ENCODE measurements around the gene PTPRE. TPM values are rescaled to one million over a fixed set of nuclear protein-coding genes. Genes with fewer than 3 reads are reported as not detected.

Gene PTPRE
- polyA plus RNA-seq, 1 donor from 2014 or later, result 4.1 TPM

DNA sequence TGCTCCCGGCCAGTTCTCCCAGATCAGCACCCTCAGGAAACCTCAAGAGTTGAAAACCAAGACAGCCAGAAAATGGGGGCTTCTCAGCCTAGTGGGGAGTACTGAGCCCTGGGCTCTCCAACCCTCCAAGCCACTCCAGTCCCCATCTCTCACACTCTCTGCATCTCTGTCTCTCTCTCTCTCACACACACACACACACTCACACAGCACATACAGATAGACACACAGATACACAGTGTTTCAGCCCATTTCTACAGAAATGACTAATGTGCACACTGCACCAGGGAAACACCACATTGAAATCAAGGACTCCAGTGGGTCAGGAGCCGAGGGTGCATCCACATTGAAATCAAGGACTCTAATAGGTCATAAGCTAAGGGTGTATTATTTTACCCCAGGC is 111.8 kb downstream of the PTPRE start:
- Histone ChIP-seq H4K20me1 (ENCODE audit: insufficient read depth) (no peaks in the 10 kb centered on the region), H3K4me3 (ENCODE audit: low read length) (no peak overlapping the region)

DNA sequence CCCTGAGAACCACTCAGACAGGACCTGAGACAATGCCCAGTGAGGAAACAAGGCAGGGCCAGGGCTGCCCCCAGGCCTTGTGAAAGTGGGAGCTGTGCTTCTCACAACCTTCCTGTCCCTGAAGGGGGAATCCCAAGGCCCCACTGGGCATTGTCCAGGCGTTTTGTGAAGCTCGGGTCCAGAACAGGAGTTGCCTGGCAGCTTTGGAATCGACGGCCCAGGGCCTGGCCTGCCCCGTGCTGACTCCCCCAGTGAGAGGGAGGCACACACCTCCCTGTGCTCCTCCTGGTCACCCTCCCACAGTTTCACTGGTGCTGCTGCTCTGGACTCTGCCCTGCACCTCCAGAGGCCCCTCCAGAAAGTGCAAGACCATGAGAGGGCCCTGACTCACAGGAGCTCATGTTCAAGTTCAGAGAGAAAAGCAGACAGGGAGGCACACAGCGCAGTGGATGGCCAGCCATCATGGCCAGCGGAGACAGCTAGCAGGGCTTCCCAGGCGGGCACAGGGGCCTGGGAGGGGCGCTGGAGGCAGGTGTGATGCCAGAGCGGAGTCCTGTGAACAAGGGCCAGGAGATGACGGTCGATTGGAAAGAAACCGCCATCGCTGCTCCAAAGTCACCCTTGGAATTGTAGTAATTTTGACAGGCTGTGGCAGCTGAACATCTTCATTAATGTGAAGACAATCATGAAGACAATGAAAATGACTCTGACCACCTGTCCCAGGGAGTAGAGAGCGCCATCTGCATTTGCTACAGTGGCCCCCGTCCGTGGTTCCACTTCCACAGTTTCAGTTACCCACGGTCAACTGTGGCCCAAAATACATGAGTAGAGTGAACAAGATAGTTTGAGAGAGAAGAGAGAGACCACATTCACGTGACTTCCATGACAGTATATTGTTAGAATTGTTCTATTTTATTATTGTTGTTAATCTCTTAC is 115.6 kb downstream of the PTPRE start:
- no peaks in the 10 kb centered on the region for H3K36me3 ChIP-seq (ENCODE audit: insufficient read depth, low read length)
- H3K27me3 ChIP-seq (ENCODE audit: insufficient read depth, low read depth, low read length), result no peaks in the 10 kb centered on the region
- H3K4me2 ChIP-seq (ENCODE audit: low read length), result no peak overlapping the region
- no peaks in the 10 kb centered on the region for H3K9me2 ChIP-seq (ENCODE audit: insufficient read depth, low read length)
- H3K27ac ChIP-seq (ENCODE audit: low read length), result no peak overlapping the region
- H3K79me2 ChIP-seq (replicated peaks; ENCODE audit: insufficient read depth, low read length), result no peaks in the 10 kb centered on the region
- H3F3A ChIP-seq (ENCODE audit: insufficient read depth, low read length, poor library complexity, severe bottlenecking), result no peaks in the 10 kb centered on the region
- H3K4me3 ChIP-seq (ENCODE audit: low read length), result no peak overlapping the region
- no peaks in the 10 kb centered on the region for H4K20me1 ChIP-seq (ENCODE audit: insufficient read depth)
- no peak overlapping the region for H2AFZ ChIP-seq (ENCODE audit: low read depth, low read length)
- no peak overlapping the region for H3K9ac ChIP-seq (ENCODE audit: low read length)
- no peaks in the 10 kb centered on the region for H3K9me3 ChIP-seq (ENCODE audit: low read length)
- TF ChIP-seq TAF1 (IDR thresholded peaks at IDR 0.05; ENCODE audit: low read depth), result no peak
- no peak for TF ChIP-seq RAD21 (conservative IDR thresholded peaks at IDR 0.05)

More for the DNA sequence above, 111.8 kb downstream of the PTPRE start:
- no peaks in the 10 kb centered on the region for H3K9me3 ChIP-seq (ENCODE audit: low read length)
- H3F3A ChIP-seq (ENCODE audit: insufficient read depth, low read length, poor library complexity, severe bottlenecking), result no peaks in the 10 kb centered on the region
- H3K27ac ChIP-seq (ENCODE audit: low read length), result no peak overlapping the region
- H3K4me2 ChIP-seq (ENCODE audit: low read length), result no peak overlapping the region
- H3K27me3 ChIP-seq (ENCODE audit: insufficient read depth, low read depth, low read length), result no peaks in the 10 kb centered on the region
- no peaks in the 10 kb centered on the region for H3K79me2 ChIP-seq (replicated peaks; ENCODE audit: insufficient read depth, low read length)
- H3K9me2 ChIP-seq (ENCODE audit: insufficient read depth, low read length), result no peaks in the 10 kb centered on the region
- H2AFZ ChIP-seq (ENCODE audit: low read depth, low read length), result no peak overlapping the region
- H3K9ac ChIP-seq (ENCODE audit: low read length), result no peak overlapping the region
- H3K36me3 ChIP-seq (ENCODE audit: insufficient read depth, low read length), result no peaks in the 10 kb centered on the region
- TF ChIP-seq RAD21 (conservative IDR thresholded peaks at IDR 0.05) (no peak), TAF1 (IDR thresholded peaks at IDR 0.05; ENCODE audit: low read depth) (no peak), EZH2 (IDR thresholded peaks at IDR 0.05; ENCODE audit: borderline replicate concordance, insufficient read depth, low read length, poor library complexity, severe bottlenecking) (no peak), EP300 (conservative IDR thresholded peaks at IDR 0.05; ENCODE audit: poor library complexity, severe bottlenecking) (no peak), MXI1 (conservative IDR thresholded peaks at IDR 0.05; ENCODE audit: poor library complexity, severe bottlenecking) (no peak), POLR2AphosphoS5 (IDR thresholded peaks at IDR 0.05) (no peak), SMC3 (conservative IDR thresholded peaks at IDR 0.05; ENCODE audit: poor library complexity) (no peak)
- TF ChIP-seq, protein P1, sequence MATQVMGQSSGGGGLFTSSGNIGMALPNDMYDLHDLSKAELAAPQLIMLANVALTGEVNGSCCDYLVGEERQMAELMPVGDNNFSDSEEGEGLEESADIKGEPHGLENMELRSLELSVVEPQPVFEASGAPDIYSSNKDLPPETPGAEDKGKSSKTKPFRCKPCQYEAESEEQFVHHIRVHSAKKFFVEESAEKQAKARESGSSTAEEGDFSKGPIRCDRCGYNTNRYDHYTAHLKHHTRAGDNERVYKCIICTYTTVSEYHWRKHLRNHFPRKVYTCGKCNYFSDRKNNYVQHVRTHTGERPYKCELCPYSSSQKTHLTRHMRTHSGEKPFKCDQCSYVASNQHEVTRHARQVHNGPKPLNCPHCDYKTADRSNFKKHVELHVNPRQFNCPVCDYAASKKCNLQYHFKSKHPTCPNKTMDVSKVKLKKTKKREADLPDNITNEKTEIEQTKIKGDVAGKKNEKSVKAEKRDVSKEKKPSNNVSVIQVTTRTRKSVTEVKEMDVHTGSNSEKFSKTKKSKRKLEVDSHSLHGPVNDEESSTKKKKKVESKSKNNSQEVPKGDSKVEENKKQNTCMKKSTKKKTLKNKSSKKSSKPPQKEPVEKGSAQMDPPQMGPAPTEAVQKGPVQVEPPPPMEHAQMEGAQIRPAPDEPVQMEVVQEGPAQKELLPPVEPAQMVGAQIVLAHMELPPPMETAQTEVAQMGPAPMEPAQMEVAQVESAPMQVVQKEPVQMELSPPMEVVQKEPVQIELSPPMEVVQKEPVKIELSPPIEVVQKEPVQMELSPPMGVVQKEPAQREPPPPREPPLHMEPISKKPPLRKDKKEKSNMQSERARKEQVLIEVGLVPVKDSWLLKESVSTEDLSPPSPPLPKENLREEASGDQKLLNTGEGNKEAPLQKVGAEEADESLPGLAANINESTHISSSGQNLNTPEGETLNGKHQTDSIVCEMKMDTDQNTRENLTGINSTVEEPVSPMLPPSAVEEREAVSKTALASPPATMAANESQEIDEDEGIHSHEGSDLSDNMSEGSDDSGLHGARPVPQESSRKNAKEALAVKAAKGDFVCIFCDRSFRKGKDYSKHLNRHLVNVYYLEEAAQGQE (IDR thresholded peaks at IDR 0.05; ENCODE audit: borderline replicate concordance), result no peak
- TF ChIP-seq, protein P2, sequence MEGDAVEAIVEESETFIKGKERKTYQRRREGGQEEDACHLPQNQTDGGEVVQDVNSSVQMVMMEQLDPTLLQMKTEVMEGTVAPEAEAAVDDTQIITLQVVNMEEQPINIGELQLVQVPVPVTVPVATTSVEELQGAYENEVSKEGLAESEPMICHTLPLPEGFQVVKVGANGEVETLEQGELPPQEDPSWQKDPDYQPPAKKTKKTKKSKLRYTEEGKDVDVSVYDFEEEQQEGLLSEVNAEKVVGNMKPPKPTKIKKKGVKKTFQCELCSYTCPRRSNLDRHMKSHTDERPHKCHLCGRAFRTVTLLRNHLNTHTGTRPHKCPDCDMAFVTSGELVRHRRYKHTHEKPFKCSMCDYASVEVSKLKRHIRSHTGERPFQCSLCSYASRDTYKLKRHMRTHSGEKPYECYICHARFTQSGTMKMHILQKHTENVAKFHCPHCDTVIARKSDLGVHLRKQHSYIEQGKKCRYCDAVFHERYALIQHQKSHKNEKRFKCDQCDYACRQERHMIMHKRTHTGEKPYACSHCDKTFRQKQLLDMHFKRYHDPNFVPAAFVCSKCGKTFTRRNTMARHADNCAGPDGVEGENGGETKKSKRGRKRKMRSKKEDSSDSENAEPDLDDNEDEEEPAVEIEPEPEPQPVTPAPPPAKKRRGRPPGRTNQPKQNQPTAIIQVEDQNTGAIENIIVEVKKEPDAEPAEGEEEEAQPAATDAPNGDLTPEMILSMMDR (IDR thresholded peaks at IDR 0.05; ENCODE audit: poor library complexity, severe bottlenecking), result no peak

Data from neural cell (in vitro differentiated cells).